HG03432 (cell line): Measurements from ENCODE around the gene SMAD3.
A peak's percentile ranks its signal among the peaks of the same experiment; 100 is the strongest.
"Not testable (repeated sequence)": the region's sequence is repeated elsewhere in the genome, so short reads cannot be mapped to it uniquely, and the experiment has no call there.

Experiments
- ATAC-seq: cut with Tn5 transposase; IDR thresholded peaks from one replicate; pipeline ENCODE4 v1.9.1; 2021; ENCODE audit warnings: mild to moderate bottlenecking, moderate library complexity; ENCODE audit not compliant: unreplicated experiment

SMAD3 gene

GRCh38 chr15:67108122-67108961, 42.9 kb downstream of the SMAD3 start:
- ATAC-seq, result no peak

GRCh38 chr15:67109141-67110034, 44.0 kb downstream of the SMAD3 start:
- peak; percentile 71 for ATAC-seq

- ATAC-seq, result no peak
Measured at GRCh38 chr15:67110361-67110781, 45.0 kb downstream of the SMAD3 start.

- no peak for ATAC-seq
Measured at GRCh38 chr15:67110958-67111864, 45.8 kb downstream of the SMAD3 start.

- ATAC-seq, result no peak
Measured at GRCh38 chr15:67114046-67114445, 48.6 kb downstream of the SMAD3 start.

- ATAC-seq, result no peak
Measured at GRCh38 chr15:67114846-67115585, 49.6 kb downstream of the SMAD3 start.

- no peak for ATAC-seq
Measured at GRCh38 chr15:67115586-67115969, 50.2 kb downstream of the SMAD3 start.

GRCh38 chr15:67116742-67117141, 51.3 kb downstream of the SMAD3 start:
- ATAC-seq, result no peak

GRCh38 chr15:67117370-67117769, 52.0 kb downstream of the SMAD3 start:
- no peak for ATAC-seq

GRCh38 chr15:67118808-67119207, 53.4 kb downstream of the SMAD3 start:
- ATAC-seq, result no peak

GRCh38 chr15:67119238-67119846, 53.9 kb downstream of the SMAD3 start:
- ATAC-seq, result no peak

GRCh38 chr15:67120009-67120838, 54.8 kb downstream of the SMAD3 start:
- no peak for ATAC-seq

GRCh38 chr15:67120839-67121643, 55.6 kb downstream of the SMAD3 start:
- peak; percentile 87 for ATAC-seq

GRCh38 chr15:67121644-67122605, 56.5 kb downstream of the SMAD3 start:
- no peak for ATAC-seq

- ATAC-seq, result not testable (repeated sequence)
Measured at GRCh38 chr15:67122816-67123215, 57.4 kb downstream of the SMAD3 start.

GRCh38 chr15:67123291-67123690, 57.9 kb downstream of the SMAD3 start:
- not testable (repeated sequence) for ATAC-seq

GRCh38 chr15:67124111-67124510, 58.7 kb downstream of the SMAD3 start:
- ATAC-seq, result no peak
